HG03565 (cell line): ENCODE data around the gene CPE.
"Not testable (repeated sequence)": the region's sequence is repeated elsewhere in the genome, so short reads cannot be mapped to it uniquely, and the experiment has no call there.

Source experiments
- ATAC-seq: cut with Tn5 transposase; IDR thresholded peaks from one replicate; pipeline ENCODE4 v1.9.1; 2021; ENCODE audit warnings: mild to moderate bottlenecking, moderate library complexity; ENCODE audit not compliant: unreplicated experiment

Gene CPE

GRCh38 chr4:165403048-165403447 is 24.2 kb downstream of the CPE start:
- ATAC-seq, result no peak

- no peak for ATAC-seq
Measured at GRCh38 chr4:165403637-165404036, 24.8 kb downstream of the CPE start.

DNA sequence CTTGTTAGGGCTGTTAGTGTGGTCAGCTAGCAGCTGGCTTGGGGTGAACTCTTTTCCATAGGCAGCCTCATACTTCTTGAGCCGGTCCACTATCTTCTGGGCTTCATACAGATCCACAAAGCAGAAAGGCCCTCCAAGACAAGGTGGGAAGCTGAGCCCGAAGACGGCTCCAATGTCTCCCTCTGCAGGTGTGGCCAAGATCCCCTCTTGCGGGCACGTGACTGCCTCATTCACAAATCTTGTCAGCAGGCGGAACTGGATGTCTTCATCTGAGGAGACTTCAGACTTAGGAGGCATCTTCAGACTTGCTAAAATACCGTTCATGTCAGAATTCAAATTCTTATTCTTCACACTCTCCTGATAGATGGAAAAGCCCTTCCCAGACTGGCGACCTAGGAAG is 25.3 kb downstream of the CPE start:
- no peak for ATAC-seq

DNA sequence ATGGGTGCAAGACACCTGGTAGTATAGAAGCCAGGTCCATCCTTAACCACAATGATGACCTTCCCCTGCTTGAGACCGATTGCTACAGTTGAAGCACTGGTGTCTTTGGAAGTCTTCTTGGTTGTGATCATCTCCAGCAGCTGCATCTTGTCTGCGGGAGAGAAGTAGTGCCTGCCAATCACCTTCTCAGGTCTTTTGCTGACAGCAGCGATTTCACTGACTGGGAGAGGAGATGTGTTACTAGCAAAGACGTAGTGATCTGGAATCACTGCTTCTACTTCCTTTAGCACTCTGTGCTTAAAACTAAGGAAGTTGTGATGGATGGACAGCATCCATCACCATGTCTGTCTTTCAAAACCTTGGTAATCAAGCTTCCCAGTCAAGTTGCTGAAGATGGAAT is 25.9 kb downstream of the CPE start:
- ATAC-seq, result no peak

- no peak for ATAC-seq
Measured at GRCh38 chr4:165410214-165410613, 31.4 kb downstream of the CPE start.

- no peak for ATAC-seq
Measured at GRCh38 chr4:165415910-165416309, 37.1 kb downstream of the CPE start.

DNA sequence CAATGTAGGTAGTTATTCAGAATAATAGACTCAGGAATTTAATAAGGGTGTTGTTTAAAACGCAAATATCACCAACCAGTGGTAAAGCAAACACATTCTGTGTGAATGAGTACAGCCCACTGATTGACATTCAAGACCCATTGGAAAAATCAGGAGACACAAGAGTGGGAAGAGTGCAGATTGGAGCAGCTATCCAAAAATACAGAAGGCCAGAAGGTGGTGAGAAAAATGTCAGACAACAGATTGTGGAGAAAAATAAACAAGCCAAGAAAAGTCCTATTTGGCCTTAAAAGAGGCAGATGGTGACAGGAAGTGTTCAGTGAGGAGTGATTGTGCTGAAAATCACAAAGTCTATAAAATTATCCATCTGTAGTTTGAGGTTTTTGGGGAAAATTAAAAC is 39.3 kb downstream of the CPE start:
- no peak for ATAC-seq

DNA sequence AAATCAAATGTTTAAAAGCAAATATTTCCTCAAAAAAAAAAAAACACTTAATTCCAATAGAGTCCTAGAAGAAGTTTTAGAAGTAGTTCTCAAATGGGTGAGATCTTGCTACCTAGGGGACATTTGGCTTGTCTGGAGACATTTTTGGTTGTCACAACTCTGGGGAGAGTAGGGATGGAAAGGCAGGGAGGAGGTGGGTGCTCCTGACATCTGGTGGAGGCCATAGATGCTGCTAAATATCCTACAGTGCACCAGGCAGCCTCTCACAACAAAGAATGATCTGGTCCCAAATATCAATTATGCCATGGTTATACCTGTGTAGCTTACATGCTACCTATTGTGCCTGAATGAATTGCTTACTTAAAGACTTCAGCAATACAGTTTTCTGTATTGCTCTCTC is 46.8 kb downstream of the CPE start:
- no peak for ATAC-seq

GRCh38 chr4:165426331-165426730 is 47.5 kb downstream of the CPE start:
- ATAC-seq, result no peak

- ATAC-seq, result no peak
Measured at GRCh38 chr4:165426823-165427222, 48.0 kb downstream of the CPE start.

- no peak for ATAC-seq
Measured at GRCh38 chr4:165428957-165429356, 50.1 kb downstream of the CPE start.

DNA sequence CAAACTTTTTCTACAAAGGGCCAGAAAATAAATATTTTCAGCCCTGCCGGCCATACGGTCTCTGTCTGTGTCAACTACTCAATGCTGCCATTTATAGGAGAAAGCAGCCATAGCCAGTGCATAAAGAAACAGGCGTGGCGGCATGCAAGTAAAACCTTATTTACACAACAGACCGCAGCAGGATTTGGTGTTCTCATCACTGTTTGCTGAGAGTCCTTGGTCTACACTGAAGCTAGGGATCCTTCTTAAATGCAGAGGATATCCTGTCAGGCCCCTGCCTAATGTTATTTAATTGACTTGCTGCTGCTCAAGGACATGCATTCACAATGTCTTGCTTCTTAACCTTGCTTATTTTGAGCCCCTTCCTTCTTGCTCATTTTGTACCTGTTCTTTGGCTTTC is 54.7 kb downstream of the CPE start:
- no peak for ATAC-seq

DNA sequence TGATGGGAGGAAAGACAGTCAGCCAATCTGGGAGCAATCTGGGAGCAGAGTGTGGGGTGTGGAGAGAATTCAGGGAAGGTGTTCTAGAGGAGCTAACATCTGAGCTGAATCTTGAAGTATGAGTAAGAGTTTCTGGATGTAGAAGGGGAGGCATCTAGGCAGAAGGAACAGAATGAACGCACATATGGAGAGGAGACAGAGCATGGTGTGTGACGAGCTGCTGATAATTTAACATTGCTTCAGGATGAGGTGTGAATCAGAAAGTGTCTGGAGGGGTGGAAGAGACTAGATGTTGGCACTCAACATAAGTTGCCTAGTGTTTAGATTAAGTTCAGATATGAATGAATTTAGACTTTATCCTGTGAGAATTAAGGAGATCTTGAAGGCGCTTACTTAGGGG is 58.9 kb downstream of the CPE start:
- no peak for ATAC-seq

- ATAC-seq, result no peak
Measured at GRCh38 chr4:165439344-165439743, 60.5 kb downstream of the CPE start.

- no peak for ATAC-seq
Measured at GRCh38 chr4:165439981-165440380, 61.2 kb downstream of the CPE start.

DNA sequence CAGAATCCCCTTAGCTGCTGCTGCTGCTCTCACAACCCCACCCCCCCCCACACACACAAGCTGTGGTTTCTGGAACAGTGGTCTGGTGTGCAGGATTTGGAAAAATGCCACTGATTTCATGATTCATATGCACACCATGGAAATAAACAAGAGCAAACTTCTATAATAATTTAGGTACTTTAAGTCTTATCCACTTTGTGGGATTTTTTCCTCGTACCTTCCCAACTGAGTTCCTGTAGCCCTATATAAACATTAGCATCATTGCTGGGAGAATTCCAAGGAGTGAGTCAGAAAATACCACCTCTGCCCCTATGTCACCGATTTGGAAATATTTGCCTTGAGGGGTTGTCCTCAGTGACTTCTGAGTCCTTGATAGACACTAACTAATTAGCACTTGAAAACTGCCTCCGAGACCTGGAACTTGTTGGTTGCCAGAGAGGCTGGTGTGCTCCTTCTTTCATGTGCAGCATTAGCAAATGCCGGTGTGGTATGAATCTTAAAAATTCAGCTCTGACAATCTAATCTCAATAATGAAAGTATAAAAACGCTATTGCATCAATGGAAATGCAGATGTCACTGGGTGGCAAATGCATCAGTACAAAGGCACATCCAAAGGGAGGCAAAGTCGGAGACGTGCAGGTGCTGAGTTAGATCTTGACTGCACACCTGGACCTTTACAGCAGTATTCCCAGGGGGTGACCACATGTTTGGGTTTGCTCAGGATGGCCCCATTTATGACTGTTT is 61.8 kb downstream of the CPE start:
- ATAC-seq, result no peak

- ATAC-seq, result no peak
Measured at GRCh38 chr4:165443276-165443675, 64.5 kb downstream of the CPE start.

- ATAC-seq, result no peak
Measured at GRCh38 chr4:165448700-165449099, 69.9 kb downstream of the CPE start.

DNA sequence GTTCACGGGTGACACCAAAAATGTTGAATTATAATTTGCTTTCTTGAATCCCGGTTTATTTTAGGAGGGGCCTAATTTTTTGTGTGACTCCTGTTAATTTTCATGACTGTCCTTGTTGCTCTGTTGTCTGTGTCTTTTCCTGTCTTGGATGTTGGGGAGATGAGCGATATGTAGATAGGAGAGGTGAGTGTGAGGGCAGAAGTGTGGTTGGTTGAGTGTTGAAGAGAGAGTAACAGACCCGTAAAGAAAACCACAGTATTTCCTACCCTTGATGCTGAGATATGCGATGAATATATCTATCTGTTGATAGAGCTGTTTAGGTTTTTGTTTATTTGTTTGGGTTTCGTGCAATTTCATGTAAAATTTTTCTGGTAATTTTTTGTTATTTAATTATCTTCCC is 70.5 kb downstream of the CPE start:
- no peak for ATAC-seq

DNA sequence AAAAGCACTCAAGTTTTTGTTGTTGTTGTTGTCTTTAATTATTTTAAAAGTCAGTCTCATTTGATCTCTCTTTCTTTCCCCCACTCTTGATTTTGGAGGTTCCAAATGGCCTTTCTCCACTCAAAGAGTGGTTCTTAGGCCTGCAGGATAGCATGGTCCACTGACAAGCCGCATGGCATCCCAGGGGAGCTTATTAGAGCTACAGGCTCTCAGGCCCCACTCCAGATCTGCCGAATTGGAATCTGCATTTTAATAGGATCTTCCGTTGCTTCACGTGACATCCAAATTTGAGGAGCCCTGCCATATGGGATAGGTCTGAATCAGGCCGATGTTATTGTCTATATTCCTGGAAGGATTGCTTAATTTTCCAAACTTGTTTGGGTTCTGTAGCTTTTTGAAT is 72.1 kb downstream of the CPE start:
- no peak for ATAC-seq

DNA sequence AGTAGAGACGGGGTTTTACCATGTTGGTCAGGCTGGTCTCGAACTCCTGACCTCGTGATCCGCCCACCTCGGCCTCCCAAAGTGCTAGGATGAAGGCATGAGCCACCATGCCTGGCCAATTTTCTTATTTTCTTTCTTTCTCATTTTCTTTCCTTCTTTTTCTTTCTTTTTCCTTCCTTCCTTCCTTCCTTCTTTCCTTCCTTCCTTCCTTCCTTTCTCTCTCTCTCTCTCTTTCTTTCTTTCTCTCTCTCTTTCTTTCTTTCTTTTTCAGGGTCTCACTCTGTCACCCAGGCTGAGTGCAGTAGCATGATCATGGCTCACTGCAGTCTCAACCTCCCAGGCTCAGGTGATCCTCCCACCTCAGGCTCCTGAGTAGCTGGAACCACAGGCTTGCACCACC is 74.3 kb downstream of the CPE start:
- ATAC-seq, result not testable (repeated sequence)

GRCh38 chr4:165454426-165454825 is 75.6 kb downstream of the CPE start:
- no peak for ATAC-seq

DNA sequence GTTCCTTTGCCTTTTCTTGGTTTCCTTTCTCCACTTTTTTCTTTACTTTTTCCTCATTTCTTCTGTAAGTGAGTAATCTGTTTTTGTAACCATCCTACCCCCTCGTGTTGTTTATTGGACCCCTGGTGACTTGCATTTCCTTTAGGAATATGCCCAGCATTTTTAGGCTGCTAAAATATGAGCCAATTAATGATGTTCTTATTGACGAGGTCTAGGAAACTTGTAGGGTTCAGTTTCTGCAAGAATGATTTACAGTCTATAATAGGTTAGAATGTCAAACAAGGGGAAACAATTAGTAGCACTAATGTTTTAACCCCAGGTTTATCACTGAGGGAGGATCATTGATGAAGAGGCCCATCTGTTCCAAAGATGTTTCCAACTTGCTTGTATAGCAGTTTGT is 79.0 kb downstream of the CPE start:
- no peak for ATAC-seq
